ENCODE data around the gene MDP1. TPM values are rescaled to one million over a fixed set of nuclear protein-coding genes. Genes with fewer than 3 reads are reported as not detected.

MDP1 gene
- total and polyA plus RNA-seq, 2 of the 8 experiments (the other 6 are each of a cell fraction or from before 2014, with no cell fraction given), result 17.7 to 32.2 TPM

DNA sequence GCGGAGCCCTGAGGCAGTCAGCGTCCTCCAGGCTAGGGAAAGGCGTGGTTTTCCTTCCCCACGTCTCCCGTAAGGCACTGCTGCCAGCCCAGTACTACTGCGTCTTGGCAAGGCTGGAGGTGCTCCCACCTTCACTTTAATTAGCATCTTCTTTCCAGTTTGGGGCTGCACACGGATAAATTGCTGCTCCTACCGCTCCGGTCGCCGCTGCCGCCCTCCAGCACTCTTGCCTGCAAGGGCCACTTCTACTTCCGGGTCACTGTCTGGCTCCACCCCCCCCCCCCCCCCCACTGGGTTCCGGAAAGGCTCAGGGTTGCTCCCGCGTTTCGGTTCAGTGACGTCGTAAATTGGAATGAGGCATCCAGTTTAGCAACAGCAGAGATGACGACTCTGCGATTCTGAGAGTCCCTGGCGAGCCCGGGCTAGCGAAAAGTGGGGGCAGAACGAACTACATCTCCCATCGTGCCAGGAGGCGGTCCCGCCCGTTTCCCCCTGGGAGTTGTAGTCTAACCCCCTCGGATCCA lies 16.3 kb upstream of the MDP1 start, which contains the start of gene NEDD8:
NEDD8 (minus strand) TSS at position 247 of the 524 bp plus-strand sequence; CDS start at position 147, 100 bp downstream.
- no peaks in the 10 kb centered on the region for H3K9me3 ChIP-seq (ENCODE audit: insufficient read depth in 2 of 2, low read depth in 1 of 2, low read length in 1 of 2)
- H4K8ac ChIP-seq (ENCODE audit: extremely low read depth, insufficient read depth, low read length), result peak within 1 kb of the TSS; percentile 93
- H3K23me2 ChIP-seq (ENCODE audit: low read depth, low read length), result peaks cover 11% of the 10 kb centered on the region
- peaks cover 2 to 14% (median 4%) of the 10 kb centered on the region in 4 experiments; a peak in 5 of 7 replicates for H3K4me1 ChIP-seq (replicated peaks in 1 of 4; ENCODE audit: control insufficient read depth in 3 of 4, insufficient read depth in 4 of 4, low read length in 3 of 4)
- peak within 1 kb of the TSS; percentile 86 to 92 for H3K4me2 ChIP-seq (ENCODE audit: insufficient read depth in 1 of 2, low read depth in 2 of 2, low read length in 2 of 2)
- peak within 1 kb of the TSS; percentile 94 for H3K27ac ChIP-seq (ENCODE audit: low read depth, low read length)
- no peaks in the 10 kb centered on the region; a peak in 1 of 7 replicates for H3K27me3 ChIP-seq (replicated peaks in 1 of 4; ENCODE audit: control insufficient read depth in 3 of 4, extremely low read depth in 1 of 4, insufficient read depth in 3 of 4, low read length in 3 of 4)
- no peaks in the 10 kb centered on the region; the same call in 1 of the 2 replicates for H3K79me1 ChIP-seq (ENCODE audit: low read depth, low read length)
- H2AK5ac ChIP-seq (ENCODE audit: low read depth, low read length), result peak within 1 kb of the TSS; percentile 96
- FAIRE-seq (no peak), DNase-seq (ENCODE audit: low read depth in 1 of 2, low spot score in 2 of 2) (peak in 1 of 2 experiments; percentile 91)
- H2BK5ac ChIP-seq (ENCODE audit: low read depth, low read length), result peak within 1 kb of the TSS; percentile 96
- H2BK12ac ChIP-seq (ENCODE audit: low read depth, low read length), result peak within 1 kb of the TSS; percentile 69; the same call in 1 of the 2 replicates
- peak within 1 kb of the TSS; percentile 81 to 97 (median 88) for H3K4me3 ChIP-seq (ENCODE audit: extremely low read depth in 1 of 4, insufficient read depth in 2 of 4, low read depth in 3 of 4, low read length in 4 of 4)
- no peak within 1 kb of the TSS for H2BK20ac ChIP-seq (ENCODE audit: low read length)
- H3K23ac ChIP-seq (ENCODE audit: insufficient read length), result no peak within 1 kb of the TSS
- H3K36me3 ChIP-seq (ENCODE audit: control insufficient read depth in 2 of 4, insufficient read depth in 4 of 4, low read length in 3 of 4), result peaks cover 4 to 25% (median 16%) of the 10 kb centered on the region in 4 experiments
- CTCF ChIA-PET (ENCODE audit: partially characterized antibody), result interaction anchor here (0.7 to 1.8 kb wide), 4 partner anchors 10 to 279 kb away, joined by 3 to 7 read pairs (median 4); partner anchors contain the start of genes DHRS4 and TINF2
- POLR2A ChIA-PET (ENCODE audit: partially characterized antibody), result interaction anchor here (0.9 to 2.3 kb wide), 9 partner anchors 9 to 70 kb away, joined by 3 to 12 read pairs (median 6); partner anchors contain the start of genes CHMP4A, DHRS1, NOP9 and RABGGTA
- H3K18ac ChIP-seq (ENCODE audit: extremely low read depth, low read length), result peak within 1 kb of the TSS; percentile 99
- H2BK15ac ChIP-seq (ENCODE audit: low read length), result peak within 1 kb of the TSS; percentile 66; the same call in 1 of the 2 replicates
- peak within 1 kb of the TSS; percentile 7 for H3K4ac ChIP-seq (replicated peaks; ENCODE audit: insufficient read length, low read depth, low read length)
- H4K91ac ChIP-seq (replicated peaks; ENCODE audit: insufficient read length, low read length), result peak within 1 kb of the TSS; percentile 90
- H3K9ac ChIP-seq (replicated peaks in 1 of 4; ENCODE audit: extremely low read depth in 1 of 4, low read depth in 3 of 4, low read length in 3 of 4), result peak within 1 kb of the TSS; percentile 81 to 89 (median 84)
- peaks cover 3 to 48% of the 10 kb centered on the region in 2 experiments; a peak in 2 of 4 replicates for H3K79me2 ChIP-seq (ENCODE audit: control insufficient read depth in 1 of 2, insufficient read depth in 2 of 2, low read length in 2 of 2)
- peak within 1 kb of the TSS; percentile 100 for H4K5ac ChIP-seq (ENCODE audit: insufficient read length, low read depth, low read length)
- WGBS, 2 experiments (ENCODE audit: extremely low coverage in 1 of 2, insufficient coverage in 1 of 2, insufficient read length in 1 of 2, insufficient replicate concordance in 2 of 2, low coverage in 1 of 2, low lambda C conversion rate in 2 of 2, missing lambda C conversion rate in 1 of 2), result 1% methylated on average over 28 of the region's 30 CpGs; no CpG with 5 or more reads in 1 of the 2 experiments
- peaks cover 0 to 7% of the 10 kb centered on the region in 2 experiments for H4K20me1 ChIP-seq (replicated peaks in 1 of 2; ENCODE audit: control insufficient read depth in 1 of 2, insufficient read depth in 2 of 2, low read length in 2 of 2)
- peak within 1 kb of the TSS; percentile 57 for H2BK120ac ChIP-seq (replicated peaks; ENCODE audit: low read depth, low read length)
- H3K14ac ChIP-seq (ENCODE audit: insufficient read length), result no peak within 1 kb of the TSS
- peak within 1 kb of the TSS; percentile 97 for H3K56ac ChIP-seq (replicated peaks; ENCODE audit: insufficient read length, low read depth, low read length)
- peak within 1 kb of the TSS; percentile 96 for H2AFZ ChIP-seq (ENCODE audit: low read length)
- no peak for TF ChIP-seq EZH2 (IDR thresholded peaks at IDR 0.05; ENCODE audit: low read depth, low read length, severe bottlenecking)
- TF ChIP-seq CHD2 (IDR thresholded peaks at IDR 0.05; ENCODE audit: low read length), result no peak
- peak; percentile 81 for TF ChIP-seq PHF8 (conservative IDR thresholded peaks at IDR 0.05; ENCODE audit: low read depth, low read length)
- TF ChIP-seq RXRA (IDR thresholded peaks at IDR 0.05; ENCODE audit: insufficient read depth, low read depth, low read length), result no peak
- no peak for TF ChIP-seq TCF12 (IDR thresholded peaks at IDR 0.05; ENCODE audit: low read depth, low read length)
- TF ChIP-seq EGR1 (IDR thresholded peaks at IDR 0.05; ENCODE audit: borderline replicate concordance, low read depth, low read length), result no peak
- TF ChIP-seq SIN3A (conservative IDR thresholded peaks at IDR 0.05 in 1 of 2, IDR thresholded peaks at IDR 0.05 in 1 of 2; ENCODE audit: low read depth in 1 of 2, low read length in 2 of 2), result peak in 1 of 2 experiments; percentile 84; a peak in 2 of 4 replicates
- TF ChIP-seq GABPA (IDR thresholded peaks at IDR 0.05; ENCODE audit: borderline replicate concordance, insufficient read depth, low read length), result peak; percentile 73; the same call in 1 of the 2 replicates
- no peak for TF ChIP-seq TAF7 (optimal IDR thresholded peaks at IDR 0.05; ENCODE audit: borderline replicate concordance, low read depth, low read length)
- TF ChIP-seq RFX5 (IDR thresholded peaks at IDR 0.05; ENCODE audit: borderline replicate concordance, low read depth, low read length), result no peak
- TF ChIP-seq, protein P1, sequence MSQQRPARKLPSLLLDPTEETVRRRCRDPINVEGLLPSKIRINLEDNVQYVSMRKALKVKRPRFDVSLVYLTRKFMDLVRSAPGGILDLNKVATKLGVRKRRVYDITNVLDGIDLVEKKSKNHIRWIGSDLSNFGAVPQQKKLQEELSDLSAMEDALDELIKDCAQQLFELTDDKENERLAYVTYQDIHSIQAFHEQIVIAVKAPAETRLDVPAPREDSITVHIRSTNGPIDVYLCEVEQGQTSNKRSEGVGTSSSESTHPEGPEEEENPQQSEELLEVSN (IDR thresholded peaks at IDR 0.05), result no peak

Data from H1 (cell line).